HEK293 (cell line): ENCODE results near the gene NANS.
A peak's percentile ranks its signal among the peaks of the same experiment; 100 is the strongest.
"Not testable (repeated sequence)": the region's sequence is repeated elsewhere in the genome, so short reads cannot be mapped to it uniquely, and the experiment has no call there.

Source experiments
- CTCF ChIA-PET: fragments of 350-600 bp; formaldehyde crosslinking; extraction: SDS; loops from one replicate; lab custom pipeline; 2021; ENCODE audit warnings: antibody characterized with exemption; lab: Yijun Ruan, JAX
- POLR2A ChIA-PET: fragments of 300-600 bp; formaldehyde crosslinking; extraction: SDS; loops from one replicate; lab custom pipeline; 2020; ENCODE audit warnings: antibody characterized with exemption, inconsistent platforms; lab: Yijun Ruan, JAX
- H3K27ac ChIP-seq: fragments of 200-500 bp; sonication (Bioruptor generic); 2 replicates; pipeline ENCODE4 v1.5.1; 2014; ENCODE audit warnings: low read depth, low read length, control low read depth, inconsistent platforms; ENCODE audit errors: extremely low read depth
- H3K36me3 ChIP-seq, 2 experiments: fragments of 200-500 bp in 1 of 2; sonication (Bioruptor generic) in 1 of 2; 1 replicate in 1 of 2; 2 replicates in 1 of 2; pipeline ENCODE4 v1.5.1; 2014 to 2017; ENCODE audit warnings: inconsistent platforms in 2 of 2, low read length in 2 of 2; ENCODE audit not compliant: control insufficient read depth in 2 of 2, insufficient read depth in 1 of 2
- H3K4me1 ChIP-seq: fragments of 200-500 bp; sonication (Bioruptor generic); 2 replicates; pipeline ENCODE4 v1.5.1; 2014; ENCODE audit warnings: mild to moderate bottlenecking, low read length, inconsistent platforms; ENCODE audit not compliant: control insufficient read depth, insufficient read depth
- H3K4me3 ChIP-seq: 2 replicates; pipeline ENCODE4 v1.5.1; 2011; ENCODE audit warnings: low read depth, mild to moderate bottlenecking, control low read depth, low read length, moderate library complexity
- H3K9me3 ChIP-seq: fragments of 200-500 bp; sonication (Bioruptor generic); 2 replicates; pipeline ENCODE4 v1.5.1; 2014; ENCODE audit warnings: low read depth, low read length, inconsistent platforms; ENCODE audit not compliant: control insufficient read depth, insufficient read depth
- EGR2 ChIP-seq: fragments of 450-650 bp; formaldehyde crosslinking; IDR thresholded peaks from 2 replicates; pipeline ENCODE4 v1.5.1; 2016; ENCODE audit warnings: low read depth, missing biosample characterization, missing genetic modification characterization
- FEZF1 ChIP-seq: fragments of 450-650 bp; formaldehyde crosslinking; IDR thresholded peaks from 2 replicates; pipeline ENCODE4 v1.5.1; 2016; ENCODE audit warnings: missing biosample characterization, missing genetic modification characterization
- REPIN1 ChIP-seq: fragments of 450-650 bp; formaldehyde crosslinking; IDR thresholded peaks from 2 replicates; pipeline ENCODE4 v1.5.1; 2017; ENCODE audit warnings: missing biosample characterization, missing genetic modification characterization, low read depth
- SETDB1 ChIP-seq: IDR thresholded peaks from one replicate; pipeline ENCODE4 v1.6.1; 2017; ENCODE audit warnings: mild to moderate bottlenecking, low read length, moderate library complexity, mixed read lengths; ENCODE audit not compliant: insufficient read length
- ZBTB1 ChIP-seq: fragments of 450-650 bp; formaldehyde crosslinking; IDR thresholded peaks from 2 replicates; pipeline ENCODE4 v1.5.1; 2016; ENCODE audit warnings: missing biosample characterization, missing genetic modification characterization
- ZFP3 ChIP-seq: fragments of 450-650 bp; formaldehyde crosslinking; IDR thresholded peaks from 2 replicates; pipeline ENCODE4 v1.5.1; 2016; ENCODE audit warnings: low read depth, missing biosample characterization, missing genetic modification characterization
- ZFP41 ChIP-seq: fragments of 450-650 bp; formaldehyde crosslinking; IDR thresholded peaks from 2 replicates; pipeline ENCODE4 v1.5.1; 2016; ENCODE audit warnings: missing biosample characterization, missing genetic modification characterization, borderline replicate concordance
- ZNF114 ChIP-seq: fragments of 450-650 bp; formaldehyde crosslinking; IDR thresholded peaks from 2 replicates; pipeline ENCODE4 v1.5.0; 2017; ENCODE audit warnings: missing biosample characterization, missing genetic modification characterization
- ZNF223 ChIP-seq: fragments of 450-650 bp; formaldehyde crosslinking; IDR thresholded peaks from 2 replicates; pipeline ENCODE4 v1.5.1; 2016; ENCODE audit warnings: missing biosample characterization, missing genetic modification characterization
- ZNF24 ChIP-seq: fragments of 450-650 bp; formaldehyde crosslinking; IDR thresholded peaks from 2 replicates; pipeline ENCODE4 v1.5.1; 2016; ENCODE audit warnings: missing biosample characterization, missing genetic modification characterization
- ZNF354C ChIP-seq: fragments of 450-650 bp; formaldehyde crosslinking; IDR thresholded peaks from 2 replicates; pipeline ENCODE4 v1.5.1; 2016; ENCODE audit warnings: missing biosample characterization, missing genetic modification characterization, low read depth, borderline replicate concordance
- ZNF394 ChIP-seq: fragments of 450-650 bp; formaldehyde crosslinking; IDR thresholded peaks from 2 replicates; pipeline ENCODE4 v1.5.1; 2016; ENCODE audit warnings: missing biosample characterization, missing genetic modification characterization, mild to moderate bottlenecking, moderate library complexity, borderline replicate concordance
- ZNF654 ChIP-seq: fragments of 450-650 bp; formaldehyde crosslinking; IDR thresholded peaks from 2 replicates; pipeline ENCODE4 v1.5.1; 2016; ENCODE audit warnings: low read depth, missing biosample characterization, missing genetic modification characterization
- TF ChIP-seq, protein P1 (sequence below): fragments of 450-650 bp; formaldehyde crosslinking; IDR thresholded peaks from 2 replicates; pipeline ENCODE4 v1.5.1; 2016; ENCODE audit warnings: missing biosample characterization, missing genetic modification characterization, borderline replicate concordance
- TF ChIP-seq, protein P2 (sequence below): fragments of 450-650 bp; formaldehyde crosslinking; IDR thresholded peaks from 2 replicates; pipeline ENCODE4 v1.5.1; 2017; ENCODE audit warnings: missing biosample characterization, missing genetic modification characterization
- TF ChIP-seq, protein P3 (sequence below): fragments of 450-650 bp; formaldehyde crosslinking; IDR thresholded peaks from 2 replicates; pipeline ENCODE4 v1.5.1; 2017; ENCODE audit warnings: missing biosample characterization, missing genetic modification characterization
- TF ChIP-seq, protein P4 (sequence below): fragments of 450-650 bp; formaldehyde crosslinking; IDR thresholded peaks from 2 replicates; pipeline ENCODE4 v1.5.1; 2016; ENCODE audit warnings: missing biosample characterization, missing genetic modification characterization, borderline replicate concordance

NANS gene

DNA sequence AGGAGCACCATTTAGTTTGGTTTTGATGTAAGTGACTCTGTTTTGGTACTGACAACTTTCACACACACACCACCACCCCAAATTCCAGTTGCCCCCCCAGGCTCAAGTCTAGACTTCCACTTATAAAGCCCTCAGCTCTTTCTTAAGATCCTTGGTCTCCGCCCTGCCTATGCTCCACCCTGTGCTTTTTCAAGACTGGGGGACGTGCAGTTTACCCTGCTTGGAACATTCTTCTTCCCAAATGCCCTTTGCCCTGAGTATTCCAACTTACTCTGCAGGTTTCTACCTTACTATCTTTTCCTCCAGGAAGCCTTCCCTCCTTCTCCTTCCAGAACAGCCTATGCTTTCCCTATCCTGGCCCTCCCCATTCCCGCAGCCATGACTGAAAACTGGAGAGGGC is 63.9 kb downstream of the NANS start:
- Histone ChIP-seq H3K4me1 (no peaks in the 10 kb centered on the region), H3K36me3 (peaks cover 0 to 5% of the 10 kb centered on the region in 2 experiments; a peak in 2 of 3 replicates), H3K27ac (no peak overlapping the region), H3K4me3 (no peak overlapping the region), H3K9me3 (no peaks in the 10 kb centered on the region)
- ChIA-PET CTCF (interaction anchor here (0.6 to 1.5 kb wide), 7 partner anchors 9 to 660 kb away, joined by 3 to 4 read pairs (median 3); no protein-coding TSS in a partner anchor), POLR2A (interaction anchor here (0.6 kb wide), 1 partner anchor 327 kb away, joined by 3 read pairs; no protein-coding TSS in a partner anchor)
- TF ChIP-seq ZNF24 (tag by site-specific recombination), result no peak
- 0 out of 2 replicates have a peak, but pooled peaks have one; percentile 19 for TF ChIP-seq ZNF394

DNA sequence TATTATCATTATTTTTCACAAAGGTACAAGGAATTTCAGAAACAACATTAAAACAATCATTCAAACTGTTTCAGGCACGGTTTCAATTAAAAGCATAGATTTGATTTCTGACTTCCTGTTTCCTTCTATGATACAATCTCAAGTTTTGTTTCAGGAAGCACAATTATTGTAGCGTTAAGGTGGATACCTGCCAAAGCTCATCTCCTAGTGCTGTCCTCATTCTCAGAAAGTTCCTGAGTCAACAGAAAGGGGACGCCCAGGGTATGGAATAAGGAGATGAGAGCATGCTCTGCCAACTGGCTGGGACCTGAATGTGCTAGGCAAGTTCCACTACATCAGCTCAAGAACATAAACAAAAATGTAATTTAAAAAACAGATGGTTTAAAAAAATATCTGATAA is 64.5 kb downstream of the NANS start:
- Histone ChIP-seq H3K9me3 (no peaks in the 10 kb centered on the region), H3K4me3 (no peak overlapping the region), H3K36me3 (peaks cover 0 to 5% of the 10 kb centered on the region in 2 experiments; a peak in 1 of 3 replicates), H3K27ac (no peak overlapping the region), H3K4me1 (no peaks in the 10 kb centered on the region)
- TF ChIP-seq FEZF1 (tag by site-specific recombination), result no peak
- no peak for TF ChIP-seq ZNF654 (tag by site-specific recombination)
- TF ChIP-seq ZNF114, result no peak
- TF ChIP-seq, protein P1, sequence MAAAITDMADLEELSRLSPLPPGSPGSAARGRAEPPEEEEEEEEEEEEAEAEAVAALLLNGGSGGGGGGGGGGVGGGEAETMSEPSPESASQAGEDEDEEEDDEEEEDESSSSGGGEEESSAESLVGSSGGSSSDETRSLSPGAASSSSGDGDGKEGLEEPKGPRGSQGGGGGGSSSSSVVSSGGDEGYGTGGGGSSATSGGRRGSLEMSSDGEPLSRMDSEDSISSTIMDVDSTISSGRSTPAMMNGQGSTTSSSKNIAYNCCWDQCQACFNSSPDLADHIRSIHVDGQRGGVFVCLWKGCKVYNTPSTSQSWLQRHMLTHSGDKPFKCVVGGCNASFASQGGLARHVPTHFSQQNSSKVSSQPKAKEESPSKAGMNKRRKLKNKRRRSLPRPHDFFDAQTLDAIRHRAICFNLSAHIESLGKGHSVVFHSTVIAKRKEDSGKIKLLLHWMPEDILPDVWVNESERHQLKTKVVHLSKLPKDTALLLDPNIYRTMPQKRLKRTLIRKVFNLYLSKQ (tag by site-specific recombination), result no peak
- TF ChIP-seq SETDB1, result no peak
- TF ChIP-seq ZNF354C (tag by site-specific recombination), result no peak
- TF ChIP-seq, protein P2, sequence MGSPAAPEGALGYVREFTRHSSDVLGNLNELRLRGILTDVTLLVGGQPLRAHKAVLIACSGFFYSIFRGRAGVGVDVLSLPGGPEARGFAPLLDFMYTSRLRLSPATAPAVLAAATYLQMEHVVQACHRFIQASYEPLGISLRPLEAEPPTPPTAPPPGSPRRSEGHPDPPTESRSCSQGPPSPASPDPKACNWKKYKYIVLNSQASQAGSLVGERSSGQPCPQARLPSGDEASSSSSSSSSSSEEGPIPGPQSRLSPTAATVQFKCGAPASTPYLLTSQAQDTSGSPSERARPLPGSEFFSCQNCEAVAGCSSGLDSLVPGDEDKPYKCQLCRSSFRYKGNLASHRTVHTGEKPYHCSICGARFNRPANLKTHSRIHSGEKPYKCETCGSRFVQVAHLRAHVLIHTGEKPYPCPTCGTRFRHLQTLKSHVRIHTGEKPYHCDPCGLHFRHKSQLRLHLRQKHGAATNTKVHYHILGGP, result no peak
- TF ChIP-seq REPIN1 (tag by site-specific recombination), result no peak
- TF ChIP-seq ZFP3 (tag by site-specific recombination), result no peak
- TF ChIP-seq, protein P3, sequence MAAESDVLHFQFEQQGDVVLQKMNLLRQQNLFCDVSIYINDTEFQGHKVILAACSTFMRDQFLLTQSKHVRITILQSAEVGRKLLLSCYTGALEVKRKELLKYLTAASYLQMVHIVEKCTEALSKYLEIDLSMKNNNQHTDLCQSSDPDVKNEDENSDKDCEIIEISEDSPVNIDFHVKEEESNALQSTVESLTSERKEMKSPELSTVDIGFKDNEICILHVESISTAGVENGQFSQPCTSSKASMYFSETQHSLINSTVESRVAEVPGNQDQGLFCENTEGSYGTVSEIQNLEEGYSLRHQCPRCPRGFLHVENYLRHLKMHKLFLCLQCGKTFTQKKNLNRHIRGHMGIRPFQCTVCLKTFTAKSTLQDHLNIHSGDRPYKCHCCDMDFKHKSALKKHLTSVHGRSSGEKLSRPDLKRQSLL (tag by site-specific recombination), result no peak
- ChIA-PET CTCF (interaction anchor here (0.5 to 1.5 kb wide), 7 partner anchors 47 to 659 kb away, joined by 3 to 4 read pairs (median 3); no protein-coding TSS in a partner anchor), POLR2A (interaction anchor here (1.9 kb wide), 1 partner anchor 65 kb away, joined by 5 read pairs; the partner anchor contains the start of gene NANS)

DNA sequence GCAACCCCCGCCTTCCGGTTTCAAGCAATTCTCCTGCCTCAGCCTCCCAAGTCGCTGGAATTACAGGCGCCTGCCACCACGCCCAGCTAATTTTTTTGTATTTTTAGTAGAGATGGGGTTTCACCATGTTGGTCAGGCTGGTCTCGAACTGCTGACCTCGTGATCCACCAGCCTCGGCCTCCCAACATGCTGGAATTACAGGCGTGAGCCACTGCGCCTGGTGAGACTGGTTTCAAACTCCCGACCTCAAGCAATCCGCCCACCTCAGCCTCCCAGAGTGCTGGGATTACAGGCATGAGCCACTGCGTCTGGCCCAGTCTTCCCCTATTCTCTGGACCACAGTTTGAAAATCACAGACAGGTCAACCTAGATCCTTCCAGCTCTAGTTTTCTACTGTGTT is 67.6 kb downstream of the NANS start:
- H3K27ac ChIP-seq, H3K4me3 ChIP-seq, H3K4me1 ChIP-seq, CTCF ChIA-PET, H3K9me3 ChIP-seq, POLR2A ChIA-PET: not testable (repeated sequence)
- H3K36me3 ChIP-seq, result peaks cover 0 to 16% of the 10 kb centered on the region in 2 experiments; a peak in 1 of 3 replicates

DNA sequence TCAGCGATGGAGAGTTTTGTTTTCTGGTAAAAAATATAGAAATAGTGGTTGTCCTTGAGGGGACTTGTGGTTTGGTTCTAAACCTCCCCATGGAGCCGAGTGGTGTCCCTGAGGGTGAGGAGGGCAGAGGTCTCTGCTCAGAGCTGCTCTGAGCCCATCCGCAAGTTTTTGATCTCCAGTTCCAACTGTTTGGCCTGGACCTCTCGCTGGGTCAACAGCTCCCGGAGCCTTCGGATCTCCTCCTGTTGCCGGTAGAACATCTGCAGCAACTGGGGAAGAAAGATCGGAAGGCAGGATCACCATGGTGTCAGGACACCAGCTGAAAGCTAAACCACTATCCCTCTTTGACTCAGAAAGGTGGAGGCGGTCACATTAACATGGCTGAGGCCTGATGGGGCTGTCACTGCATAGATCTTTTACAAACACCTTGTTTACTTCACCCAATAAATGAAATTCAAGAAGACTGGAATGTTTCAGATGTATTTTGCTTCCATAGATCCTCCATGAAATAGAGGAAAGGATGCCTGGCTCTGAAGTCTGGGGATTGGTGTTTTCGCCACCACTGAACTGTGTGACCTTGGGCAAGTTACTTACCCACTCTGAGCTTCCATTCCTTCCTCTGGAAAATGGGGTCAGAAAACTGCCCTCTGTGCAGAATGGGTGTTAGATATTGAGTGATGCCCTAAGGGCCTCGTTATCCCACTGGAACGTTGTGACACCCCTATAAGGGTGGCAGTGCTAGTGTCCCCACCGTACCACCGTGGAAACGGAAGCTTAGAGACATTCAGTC is 68.3 kb downstream of the NANS start:
- CTCF ChIA-PET, result no interaction called here
- POLR2A ChIA-PET, result no interaction called here
- Histone ChIP-seq H3K4me1 (no peaks in the 10 kb centered on the region), H3K9me3 (no peaks in the 10 kb centered on the region), H3K27ac (no peak overlapping the region), H3K4me3 (no peak overlapping the region), H3K36me3 (peaks cover 0 to 16% of the 10 kb centered on the region in 2 experiments; a peak in 1 of 3 replicates)
- TF ChIP-seq ZNF223 (tag by site-specific recombination), result no peak
- TF ChIP-seq ZBTB1, result no peak
- TF ChIP-seq, protein P4, sequence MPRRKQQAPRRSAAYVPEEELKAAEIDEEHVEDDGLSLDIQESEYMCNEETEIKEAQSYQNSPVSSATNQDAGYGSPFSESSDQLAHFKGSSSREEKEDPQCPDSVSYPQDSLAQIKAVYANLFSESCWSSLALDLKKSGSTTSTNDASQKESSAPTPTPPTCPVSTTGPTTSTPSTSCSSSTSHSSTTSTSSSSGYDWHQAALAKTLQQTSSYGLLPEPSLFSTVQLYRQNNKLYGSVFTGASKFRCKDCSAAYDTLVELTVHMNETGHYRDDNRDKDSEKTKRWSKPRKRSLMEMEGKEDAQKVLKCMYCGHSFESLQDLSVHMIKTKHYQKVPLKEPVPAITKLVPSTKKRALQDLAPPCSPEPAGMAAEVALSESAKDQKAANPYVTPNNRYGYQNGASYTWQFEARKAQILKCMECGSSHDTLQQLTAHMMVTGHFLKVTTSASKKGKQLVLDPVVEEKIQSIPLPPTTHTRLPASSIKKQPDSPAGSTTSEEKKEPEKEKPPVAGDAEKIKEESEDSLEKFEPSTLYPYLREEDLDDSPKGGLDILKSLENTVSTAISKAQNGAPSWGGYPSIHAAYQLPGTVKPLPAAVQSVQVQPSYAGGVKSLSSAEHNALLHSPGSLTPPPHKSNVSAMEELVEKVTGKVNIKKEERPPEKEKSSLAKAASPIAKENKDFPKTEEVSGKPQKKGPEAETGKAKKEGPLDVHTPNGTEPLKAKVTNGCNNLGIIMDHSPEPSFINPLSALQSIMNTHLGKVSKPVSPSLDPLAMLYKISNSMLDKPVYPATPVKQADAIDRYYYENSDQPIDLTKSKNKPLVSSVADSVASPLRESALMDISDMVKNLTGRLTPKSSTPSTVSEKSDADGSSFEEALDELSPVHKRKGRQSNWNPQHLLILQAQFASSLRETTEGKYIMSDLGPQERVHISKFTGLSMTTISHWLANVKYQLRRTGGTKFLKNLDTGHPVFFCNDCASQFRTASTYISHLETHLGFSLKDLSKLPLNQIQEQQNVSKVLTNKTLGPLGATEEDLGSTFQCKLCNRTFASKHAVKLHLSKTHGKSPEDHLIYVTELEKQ (tag by site-specific recombination), result no peak
- no peak for TF ChIP-seq ZFP41
- TF ChIP-seq EGR2 (tag by site-specific recombination), result no peak
